H54 (cell line): ENCODE measurements around the gene MRPS16.

Experiments used
- DNase-seq: peaks from one replicate; pipeline ENCODE4 v3.0.0; 2011; ENCODE audit warnings: low spot score, mixed read lengths; ENCODE audit not compliant: insufficient read length
- FAIRE-seq: peaks from 3 replicates; lab custom pipeline; 2011; peaks lifted over from hg19 to GRCh38; lab: Jason Lieb, UNC
- POLR2A ChIP-seq: IDR thresholded peaks from 2 replicates; pipeline ENCODE4 v1.6.1; 2011; ENCODE audit warnings: low read depth, mild to moderate bottlenecking, low read length

Gene MRPS16

DNA sequence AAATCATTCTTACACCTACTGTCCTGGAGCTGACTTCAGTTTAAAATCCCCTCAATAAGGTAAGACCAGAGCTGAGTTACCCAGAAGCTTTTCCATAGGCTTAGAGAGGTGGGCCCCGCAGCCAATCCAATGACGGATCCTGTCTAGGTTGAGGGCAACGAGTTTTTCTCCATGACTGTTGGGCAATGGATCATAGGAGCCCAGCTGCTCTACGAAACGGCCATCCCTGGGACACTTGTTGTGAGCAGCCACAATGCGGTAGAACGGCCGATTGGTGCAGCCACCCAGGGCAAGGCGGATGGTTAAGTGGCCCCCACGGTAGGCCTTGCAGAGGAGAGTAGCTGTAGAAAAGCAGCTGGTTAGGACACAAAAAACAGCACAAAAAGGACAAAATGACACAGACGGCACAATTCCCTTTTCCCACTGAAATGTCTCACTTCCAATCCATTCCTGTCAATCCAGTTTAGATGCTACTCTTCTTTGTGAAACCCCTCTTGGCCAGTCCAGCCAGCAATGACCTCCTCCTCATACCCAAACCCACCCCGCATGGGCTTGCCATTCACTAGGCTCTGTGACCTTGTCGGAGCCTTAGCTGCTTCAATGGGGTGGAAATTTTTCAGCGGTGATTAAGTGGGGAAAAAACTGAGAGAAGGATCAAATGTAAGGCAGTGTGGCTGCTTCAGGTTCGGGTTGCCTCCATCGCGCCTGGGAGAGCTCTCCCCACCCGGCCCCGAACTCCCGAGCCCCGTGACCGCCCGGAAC lies 580 bp downstream of the MRPS16 start:
- DNase-seq (no peak), FAIRE-seq (no peak)
- TF ChIP-seq POLR2A = no peak

DNA sequence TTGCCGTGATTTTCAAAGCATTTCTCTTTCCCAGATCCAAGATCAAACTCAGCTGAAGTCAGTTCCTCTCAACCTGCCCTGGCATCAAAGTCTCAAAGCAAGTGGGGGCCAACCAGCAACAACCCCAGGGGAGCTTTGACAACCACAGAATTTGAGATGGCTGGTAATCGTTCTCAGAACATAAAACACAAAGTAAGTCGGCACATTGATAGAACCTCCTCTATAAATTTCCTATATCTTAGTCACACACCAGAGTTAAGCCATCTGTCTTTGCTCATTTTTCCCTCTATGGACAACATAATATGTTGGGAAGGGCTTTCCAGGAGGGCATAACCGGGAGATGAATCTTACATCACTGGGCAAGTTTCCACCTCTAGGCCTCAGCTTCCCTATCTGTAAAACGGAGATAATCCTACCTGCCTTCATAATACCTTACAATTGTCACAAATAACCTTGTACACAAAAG lies 4.2 kb downstream of the MRPS16 start:
- TF ChIP-seq POLR2A = no peak
- DNase-seq = no peak
- FAIRE-seq = no peak

DNA sequence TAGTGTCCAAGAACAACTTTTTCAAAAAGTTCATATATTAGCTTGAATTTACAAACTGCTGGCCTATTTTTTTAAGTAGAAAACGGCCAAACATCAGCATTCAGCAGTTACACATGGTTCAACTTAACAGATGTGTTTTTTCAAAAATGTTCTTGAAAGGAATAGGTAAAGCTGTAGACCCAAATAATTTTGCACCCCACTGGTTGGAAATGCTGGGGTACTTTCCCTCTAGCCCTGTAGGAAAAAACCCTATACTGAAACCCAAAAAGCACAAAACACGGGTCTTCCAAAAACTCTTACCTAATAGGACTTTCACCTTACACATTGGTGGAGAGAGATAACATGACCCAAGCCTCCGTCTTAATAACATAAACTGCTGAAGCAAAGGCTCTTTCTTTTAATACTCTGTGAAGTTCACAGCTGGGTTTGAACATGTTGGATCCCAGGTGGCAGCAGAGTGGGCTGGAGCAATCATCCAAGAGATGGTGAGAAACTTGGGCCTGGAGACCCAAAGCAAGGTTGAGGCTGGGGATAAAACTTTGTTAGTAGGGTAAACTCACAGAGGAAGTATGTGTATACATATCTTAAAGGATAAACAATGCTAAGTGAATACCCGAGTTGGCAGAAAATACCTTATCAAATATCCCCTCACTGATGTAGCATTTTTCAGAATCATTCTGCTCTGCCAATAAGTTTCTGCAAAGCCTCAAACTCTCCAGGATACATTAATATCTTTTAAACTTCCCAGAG lies 4.8 kb downstream of the MRPS16 start:
- TF ChIP-seq POLR2A = no peak
- DNase-seq (no peak), FAIRE-seq (no peak)

DNA sequence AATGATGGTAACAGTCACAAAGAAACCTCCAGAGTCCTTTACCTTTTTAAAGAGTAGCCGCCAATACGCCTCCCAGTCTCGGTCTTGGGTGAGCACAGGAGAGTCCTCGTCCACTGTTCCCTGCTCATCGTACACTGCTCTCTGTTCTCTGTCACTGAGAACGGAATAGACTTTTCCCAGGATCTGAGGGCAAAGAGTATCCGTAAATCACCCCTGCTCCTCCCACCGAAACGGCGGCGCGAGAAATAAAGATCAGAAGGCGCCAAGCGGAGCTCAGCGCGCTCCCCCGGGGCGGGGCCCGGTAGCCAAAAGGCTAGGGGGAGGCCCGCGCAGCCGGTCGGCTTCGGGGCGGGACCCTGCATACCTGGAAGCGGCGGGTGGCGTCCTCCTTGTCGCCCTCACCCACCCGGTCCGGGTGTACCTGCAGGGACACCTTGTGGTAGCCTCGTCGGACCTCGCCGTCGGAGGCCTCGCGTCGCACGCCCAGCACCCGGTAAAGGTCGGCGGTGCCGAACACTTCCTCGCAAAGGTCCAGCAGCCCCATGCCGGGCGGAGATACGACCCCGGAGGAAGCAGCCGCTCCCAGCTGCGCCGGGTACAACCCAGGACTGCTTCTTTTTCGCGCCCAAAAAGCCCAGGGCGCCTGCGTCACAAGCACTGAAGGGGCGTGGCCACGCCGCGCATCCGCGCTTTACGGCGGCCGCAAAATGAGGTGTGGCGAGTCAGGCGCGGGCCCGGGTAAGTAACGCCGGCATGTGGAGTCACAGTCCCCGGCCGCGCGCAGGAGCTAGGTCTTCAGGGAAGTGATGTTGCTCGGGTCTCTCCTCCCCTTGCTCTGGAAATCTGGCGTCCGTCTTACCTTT lies 5.6 kb downstream of the MRPS16 start, which contains the start of gene DNAJC9:
DNAJC9 (minus strand) TSS at position 610 of the 863 bp plus-strand sequence; CDS start at position 544, 66 bp downstream.
- FAIRE-seq = peak; percentile 74

DNA sequence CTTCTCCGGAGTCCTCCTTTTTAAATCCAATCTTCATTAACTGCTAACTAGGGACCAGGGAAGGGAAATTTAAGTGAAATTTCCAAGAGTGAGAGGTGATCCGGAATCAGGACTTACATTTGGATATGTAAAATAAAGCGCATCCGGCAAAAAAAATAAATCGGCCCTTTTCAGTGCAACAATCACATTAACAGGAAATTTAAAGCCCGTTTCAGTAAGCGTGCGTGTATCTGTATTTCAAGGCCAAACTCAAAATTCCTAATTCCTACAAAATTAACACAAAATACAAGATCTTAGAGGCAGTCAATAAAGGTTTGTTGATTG lies 6.2 kb downstream of the MRPS16 start:
- no peak for TF ChIP-seq POLR2A
- no peak for DNase-seq
- FAIRE-seq = no peak

More for the DNA sequence above, 5.6 kb downstream of the MRPS16 start, which contains the start of gene DNAJC9:
- peak; percentile 81 for DNase-seq
- TF ChIP-seq POLR2A = peak; percentile 89

DNA sequence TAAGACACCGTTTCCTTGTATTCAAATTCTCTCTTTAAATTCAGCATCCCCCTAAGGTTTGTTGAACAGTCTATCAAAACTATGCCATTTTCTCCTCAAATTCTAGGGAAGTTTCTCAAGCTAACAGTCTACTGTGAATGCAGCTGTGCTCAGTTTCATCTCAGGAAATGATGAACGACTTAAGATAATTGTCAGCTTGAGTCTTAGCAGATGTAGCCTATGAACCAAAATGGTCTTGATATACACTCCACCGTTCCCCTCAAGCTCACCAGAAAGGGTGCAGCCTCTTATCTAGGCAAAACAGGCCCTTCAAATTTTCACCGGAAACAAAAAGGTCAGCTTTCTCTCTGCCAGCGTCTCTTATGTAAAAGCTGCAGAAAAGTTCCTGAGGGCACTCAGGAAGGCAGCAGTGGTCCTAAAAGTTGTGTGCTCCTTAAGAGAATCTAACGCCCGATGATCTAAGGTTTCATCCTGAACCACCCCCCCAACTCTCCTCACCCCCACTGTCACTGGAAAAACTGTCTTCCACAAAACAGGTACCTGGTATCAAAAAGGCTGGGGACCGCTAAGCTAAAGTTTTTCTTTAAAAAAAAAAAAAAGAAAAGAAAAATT lies 7.5 kb downstream of the MRPS16 start:
- FAIRE-seq (peak; percentile 6), DNase-seq (no peak)
- no peak for TF ChIP-seq POLR2A

DNA sequence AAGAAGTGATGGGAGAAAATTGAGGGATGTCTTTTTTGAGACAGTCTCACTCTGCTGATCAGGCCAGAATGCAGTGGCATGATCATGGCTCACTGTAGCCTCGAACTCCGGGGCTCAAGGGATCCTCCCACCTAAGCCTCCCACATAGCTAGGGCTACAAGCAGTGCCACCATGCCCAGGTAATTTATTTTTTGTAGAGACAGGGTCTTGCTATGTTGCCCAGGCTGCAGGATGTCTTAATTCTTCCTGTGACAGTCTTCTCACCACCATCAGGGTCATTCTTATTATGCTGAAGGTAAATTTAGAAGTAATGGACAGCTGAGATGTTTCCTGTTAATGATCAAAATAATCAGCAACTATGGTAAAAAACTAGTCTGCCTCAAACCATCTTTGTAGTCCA lies 12.5 kb downstream of the MRPS16 start:
- no peak for DNase-seq
- TF ChIP-seq POLR2A = no peak
- FAIRE-seq = no peak

DNA sequence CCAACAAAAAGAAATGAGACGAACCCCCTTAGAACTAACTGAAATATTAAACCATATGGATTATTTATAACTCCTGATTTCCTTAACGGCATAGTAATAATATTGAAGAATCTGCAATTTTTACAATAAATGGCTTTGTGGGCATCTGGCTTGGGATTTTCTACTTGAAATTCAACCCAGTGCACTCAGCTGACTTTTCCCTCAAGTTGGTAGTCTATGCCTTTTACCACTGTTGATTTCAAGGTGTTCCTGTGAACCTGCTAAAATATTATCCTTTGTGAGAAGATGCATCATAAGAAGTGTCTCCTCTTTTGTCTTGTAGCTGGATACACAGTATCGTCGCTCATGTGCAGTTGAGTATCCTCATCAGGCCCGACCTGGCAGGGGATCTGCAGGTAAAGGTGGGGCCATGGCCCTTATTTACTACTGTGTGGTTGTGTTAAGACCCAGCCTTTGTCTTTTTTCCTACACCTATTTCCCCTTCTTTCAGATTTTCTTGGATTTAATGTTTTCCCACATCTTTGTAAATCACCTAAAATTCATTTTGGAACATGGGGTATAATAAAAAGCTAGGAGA lies 13.4 kb downstream of the MRPS16 start:
- TF ChIP-seq POLR2A = no peak
- DNase-seq (no peak), FAIRE-seq (no peak)

DNA sequence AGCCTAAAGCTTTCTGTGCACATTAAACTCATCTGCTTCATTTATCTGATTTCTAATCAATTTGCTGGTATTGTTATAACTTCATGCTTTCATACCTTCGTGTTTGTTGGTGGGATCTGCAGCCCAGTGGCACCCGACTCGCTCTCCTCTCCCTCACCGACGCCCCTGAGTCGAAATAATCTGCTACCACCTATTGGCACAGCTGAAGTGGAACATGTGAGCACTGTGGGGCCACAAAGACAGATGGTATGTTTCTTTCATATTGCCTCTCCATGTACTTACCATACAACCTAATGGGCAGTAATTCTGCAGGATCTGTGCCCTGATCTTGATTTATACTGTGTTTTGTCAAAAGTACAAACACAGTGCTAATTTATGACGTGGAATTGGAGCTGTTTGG lies 17.7 kb downstream of the MRPS16 start:
- no peak for TF ChIP-seq POLR2A
- FAIRE-seq = no peak
- DNase-seq = no peak

DNA sequence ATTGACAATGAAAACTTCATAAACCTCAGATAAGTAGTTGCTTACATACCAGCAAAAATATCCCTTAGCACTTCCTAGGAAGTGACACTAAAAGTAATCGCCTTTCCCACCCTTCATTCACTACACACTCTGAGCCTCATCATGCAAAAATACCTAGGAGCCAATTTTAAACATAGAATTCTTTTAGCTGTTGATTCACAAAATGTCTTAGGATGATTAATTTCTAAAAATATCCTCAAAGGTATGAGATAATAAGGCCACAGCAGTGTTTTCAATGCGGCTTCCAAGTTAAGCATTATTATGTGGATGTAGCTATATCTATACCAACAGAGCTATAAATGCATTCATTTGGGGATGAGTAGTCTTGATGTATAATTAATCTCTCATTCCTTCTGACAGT lies 18.6 kb downstream of the MRPS16 start:
- DNase-seq = no peak
- no peak for FAIRE-seq
- no peak for TF ChIP-seq POLR2A

DNA sequence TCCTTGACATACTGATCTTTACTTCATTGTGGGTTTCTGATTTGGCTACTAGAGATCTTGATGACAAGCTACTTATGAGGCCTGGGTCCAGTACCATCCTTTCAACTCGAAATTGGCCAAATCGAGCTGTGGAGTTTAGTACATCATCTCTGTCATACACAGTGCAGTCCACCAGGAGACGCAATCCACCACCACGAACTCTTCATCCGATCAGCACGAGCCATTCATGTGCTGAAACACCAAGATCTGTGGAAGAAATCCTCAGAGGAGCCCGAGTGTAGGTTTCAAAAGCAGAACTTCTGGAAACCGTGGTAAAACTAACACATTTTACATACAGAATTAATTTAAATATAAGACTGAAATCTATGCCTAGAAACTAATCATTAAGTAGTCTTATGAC lies 19.6 kb downstream of the MRPS16 start:
- DNase-seq = no peak
- no peak for FAIRE-seq
- no peak for TF ChIP-seq POLR2A

DNA sequence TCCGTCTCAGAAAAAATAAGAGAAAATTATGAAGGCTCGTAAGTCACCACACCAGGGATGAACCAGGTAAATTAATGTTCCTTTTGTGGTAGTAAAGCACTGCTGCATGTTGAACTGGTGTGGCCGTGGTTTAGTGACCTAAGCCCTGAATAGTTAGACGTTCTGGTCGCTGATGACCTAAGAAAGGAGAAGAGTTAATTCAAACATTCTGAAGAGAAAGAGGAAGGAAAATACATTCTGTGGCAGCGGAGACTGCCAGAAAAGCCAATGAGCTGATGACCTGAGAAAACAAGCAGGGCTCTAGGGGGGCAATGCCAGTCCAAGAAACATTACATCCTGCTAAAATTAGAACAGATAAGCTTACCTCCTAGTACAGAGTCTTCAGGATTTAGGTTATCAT lies 22.9 kb downstream of the MRPS16 start:
- DNase-seq = no peak
- no peak for TF ChIP-seq POLR2A

DNA sequence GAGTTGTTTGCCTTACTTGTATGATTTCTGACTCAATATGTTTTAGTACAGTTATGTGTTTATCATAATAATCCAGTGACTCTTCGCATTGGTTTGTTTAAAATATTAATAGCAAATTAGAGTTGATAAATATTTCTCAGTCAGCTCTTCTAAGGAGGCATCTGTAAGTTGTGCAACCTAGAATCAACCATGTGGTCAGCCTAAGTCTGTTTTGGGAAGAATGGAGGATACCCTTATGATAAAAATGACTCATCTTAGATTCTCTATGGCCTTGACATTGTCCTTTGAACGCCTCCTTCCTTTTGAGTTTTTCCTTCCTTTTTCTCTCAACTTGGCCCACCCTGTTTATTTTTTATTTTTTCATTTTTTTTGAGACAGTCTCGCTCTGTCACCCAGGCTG lies 24.2 kb downstream of the MRPS16 start:
- FAIRE-seq (no peak), DNase-seq (no peak)
- no peak for TF ChIP-seq POLR2A

More for the DNA sequence above, 22.9 kb downstream of the MRPS16 start:
- FAIRE-seq = no peak
